ENCODE measurements around the gene TMEM150C.
"Not testable (repeated sequence)": the region's sequence is repeated elsewhere in the genome, so short reads cannot be mapped to it uniquely, and the experiment has no call there.

GRCh38 chr4:82547850-82548249 lies 13.9 kb downstream of the TMEM150C start:
- not testable (repeated sequence) for TF ChIP-seq CTCF (conservative IDR thresholded peaks at IDR 0.05 in 1 of 2, IDR thresholded peaks at IDR 0.05 in 1 of 2; ENCODE audit: low read depth in 1 of 2, low read length in 2 of 2); EZH2 (IDR thresholded peaks at IDR 0.05; ENCODE audit: low read length, missing control alignments)
